NCI-H69 (cell line): Measurements from ENCODE around the gene IL36G.
"Not testable (repeated sequence)": the region's sequence is repeated elsewhere in the genome, so short reads cannot be mapped to it uniquely, and the experiment has no call there.

Experiments used
- DNase-seq: peaks from one replicate; lab custom pipeline; 2025; lab: John Stamatoyannopoulos, UW

IL36G gene

GRCh38 chr2:112977559-112978056, at the start of gene IL36G:
Gene IL36G, plus strand, starts transcription at chr2:112978006. Its CDS starts 633 bp downstream, at chr2:112978639.
- no peak for DNase-seq

GRCh38 chr2:112933261-112933660, 44.5 kb upstream of the IL36G start:
- DNase-seq: no peak

- not testable (repeated sequence) for DNase-seq
Observed at GRCh38 chr2:112934117-112934516, 43.7 kb upstream of the IL36G start.

GRCh38 chr2:112936927-112937232, 40.9 kb upstream of the IL36G start:
- DNase-seq: no peak

GRCh38 chr2:112938904-112939303, 38.9 kb upstream of the IL36G start:
- no peak for DNase-seq

GRCh38 chr2:112939425-112939824, 38.4 kb upstream of the IL36G start:
- DNase-seq: no peak

GRCh38 chr2:112940859-112941625, 36.8 kb upstream of the IL36G start:
- no peak for DNase-seq

GRCh38 chr2:112941753-112942653, 35.8 kb upstream of the IL36G start:
- peak; percentile 57 for DNase-seq

GRCh38 chr2:112942654-112943002, 35.2 kb upstream of the IL36G start:
- peak; percentile 22 for DNase-seq

- no peak for DNase-seq
Observed at GRCh38 chr2:112944971-112945370, 32.8 kb upstream of the IL36G start.

GRCh38 chr2:112946086-112946485, 31.7 kb upstream of the IL36G start:
- no peak for DNase-seq

GRCh38 chr2:112947374-112947773, 30.4 kb upstream of the IL36G start:
- DNase-seq: no peak

- DNase-seq: no peak
Observed at GRCh38 chr2:112949456-112949855, 28.4 kb upstream of the IL36G start.

- DNase-seq: no peak
Observed at GRCh38 chr2:112954364-112954763, 23.4 kb upstream of the IL36G start.

- DNase-seq: no peak
Observed at GRCh38 chr2:112957511-112957910, 20.3 kb upstream of the IL36G start.

GRCh38 chr2:112958428-112959108, 19.2 kb upstream of the IL36G start:
- DNase-seq: peak; percentile 43

- DNase-seq: peak; percentile 3
Observed at GRCh38 chr2:112959109-112959812, 18.5 kb upstream of the IL36G start.

GRCh38 chr2:112960230-112960825, 17.5 kb upstream of the IL36G start:
- DNase-seq: no peak

GRCh38 chr2:112962308-112963175, 15.3 kb upstream of the IL36G start:
- DNase-seq: no peak

- no peak for DNase-seq
Observed at GRCh38 chr2:112967023-112967422, 10.8 kb upstream of the IL36G start.
